ENCODE results near the gene F2.

- TF ChIP-seq POLR2A (IDR thresholded peaks at IDR 0.05; ENCODE audit: low read length) (no peak), GATA1 (IDR thresholded peaks at IDR 0.05; ENCODE audit: low read depth, low read length) (no peak)
Measured at GRCh38 chr11:46678741-46679130, 40.3 kb upstream of the F2 start.
